Activated CD4-positive, alpha-beta T cell treated with anti-CD3 and anti-CD28 coated beads, Interleukin-2, amount 50 U/mL, for 24 hours (primary cell): ENCODE data around the gene TMEM40.
A peak's percentile ranks its signal among the peaks of the same experiment; 100 is the strongest.
"Not testable (repeated sequence)": the region's sequence is repeated elsewhere in the genome, so short reads cannot be mapped to it uniquely, and the experiment has no call there.

Experiments used
- DNase-seq, 2 donors: peaks; one replicate each; pipeline ENCODE4 v3.0.0-alpha.2; 2020; ENCODE audit warnings: low read depth in 1 of 2, low spot score in 1 of 2

TMEM40 gene, protein sequence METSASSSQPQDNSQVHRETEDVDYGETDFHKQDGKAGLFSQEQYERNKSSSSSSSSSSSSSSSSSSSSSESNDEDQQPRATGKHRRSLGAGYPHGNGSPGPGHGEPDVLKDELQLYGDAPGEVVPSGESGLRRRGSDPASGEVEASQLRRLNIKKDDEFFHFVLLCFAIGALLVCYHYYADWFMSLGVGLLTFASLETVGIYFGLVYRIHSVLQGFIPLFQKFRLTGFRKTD

DNA sequence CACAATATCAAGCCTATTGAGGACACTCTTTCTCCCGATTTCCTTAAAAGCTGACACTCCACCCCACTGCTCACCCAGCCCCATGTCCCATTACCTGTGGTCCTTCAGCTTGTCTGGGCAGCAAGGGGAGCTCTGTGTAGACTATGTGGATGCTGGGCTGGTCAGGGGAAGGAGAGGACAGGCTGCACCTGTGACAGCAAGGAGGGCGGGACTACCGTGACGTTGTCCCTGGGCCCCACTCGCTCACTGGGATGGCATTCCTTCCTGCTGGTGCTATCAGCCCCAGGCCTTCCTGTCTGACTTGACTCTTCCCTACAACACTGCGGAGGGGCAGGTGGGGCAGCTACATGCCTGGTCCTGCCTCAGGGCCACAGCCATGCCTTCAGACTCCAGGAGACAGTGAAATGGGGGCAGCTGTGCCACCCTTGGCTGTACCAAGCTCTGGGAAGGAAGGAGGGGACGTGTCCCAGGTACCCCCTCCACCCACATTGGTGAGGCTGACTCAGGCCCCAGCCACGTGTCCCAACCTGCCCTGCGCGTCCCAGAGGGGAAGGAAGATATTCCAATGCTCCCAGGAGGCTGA is at the start of gene TMEM40:
Gene TMEM40 (minus strand): TSS at position 163 of the 583 bp plus-strand sequence. CDS start 9,427 bp downstream, outside the sequence.
- no peak for DNase-seq

- no peak for DNase-seq
Measured at GRCh38 chr3:12808587-12808986, 49.5 kb upstream of the TMEM40 start.

GRCh38 chr3:12807601-12808359 is 48.7 kb upstream of the TMEM40 start:
- DNase-seq: no peak

DNA sequence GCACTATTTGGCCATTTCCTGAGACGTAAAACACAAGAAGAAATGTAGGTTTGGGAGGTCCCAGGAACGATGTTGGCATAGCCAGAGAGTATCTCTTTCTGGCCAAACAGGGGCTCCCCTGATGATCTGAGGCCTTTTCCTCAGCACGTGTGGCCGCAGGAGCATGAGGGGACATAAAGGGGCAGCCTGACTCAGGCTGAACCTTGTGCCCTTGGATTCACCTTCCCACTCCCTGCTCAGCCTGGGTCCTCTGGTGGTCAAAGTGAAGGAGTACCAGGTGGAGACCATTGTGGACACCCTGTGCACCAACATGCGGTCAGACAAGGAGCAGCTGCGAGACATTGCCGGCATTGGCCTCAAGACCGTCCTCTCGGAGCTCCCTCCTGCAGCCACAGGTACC is 48.0 kb upstream of the TMEM40 start:
- DNase-seq: no peak

DNA sequence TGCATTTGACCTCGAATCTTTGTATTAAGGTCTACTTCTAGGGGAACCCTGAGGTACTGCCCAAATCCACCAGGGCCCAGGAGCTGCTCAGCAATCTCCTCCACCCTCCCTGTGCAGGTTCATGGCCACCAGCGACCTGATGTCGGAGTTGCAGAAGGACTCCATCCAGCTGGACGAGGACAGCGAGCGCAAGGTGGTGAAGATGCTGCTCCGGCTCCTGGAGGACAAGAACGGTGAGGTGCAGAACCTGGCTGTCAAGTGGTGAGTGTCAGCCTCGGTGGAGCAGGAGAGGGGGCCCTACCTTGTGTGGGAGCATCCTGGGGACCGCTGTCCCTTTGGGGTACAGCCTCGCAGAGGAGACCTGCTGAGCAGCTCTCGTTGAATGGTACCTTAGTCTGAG is 44.3 kb upstream of the TMEM40 start:
- no peak for DNase-seq

DNA sequence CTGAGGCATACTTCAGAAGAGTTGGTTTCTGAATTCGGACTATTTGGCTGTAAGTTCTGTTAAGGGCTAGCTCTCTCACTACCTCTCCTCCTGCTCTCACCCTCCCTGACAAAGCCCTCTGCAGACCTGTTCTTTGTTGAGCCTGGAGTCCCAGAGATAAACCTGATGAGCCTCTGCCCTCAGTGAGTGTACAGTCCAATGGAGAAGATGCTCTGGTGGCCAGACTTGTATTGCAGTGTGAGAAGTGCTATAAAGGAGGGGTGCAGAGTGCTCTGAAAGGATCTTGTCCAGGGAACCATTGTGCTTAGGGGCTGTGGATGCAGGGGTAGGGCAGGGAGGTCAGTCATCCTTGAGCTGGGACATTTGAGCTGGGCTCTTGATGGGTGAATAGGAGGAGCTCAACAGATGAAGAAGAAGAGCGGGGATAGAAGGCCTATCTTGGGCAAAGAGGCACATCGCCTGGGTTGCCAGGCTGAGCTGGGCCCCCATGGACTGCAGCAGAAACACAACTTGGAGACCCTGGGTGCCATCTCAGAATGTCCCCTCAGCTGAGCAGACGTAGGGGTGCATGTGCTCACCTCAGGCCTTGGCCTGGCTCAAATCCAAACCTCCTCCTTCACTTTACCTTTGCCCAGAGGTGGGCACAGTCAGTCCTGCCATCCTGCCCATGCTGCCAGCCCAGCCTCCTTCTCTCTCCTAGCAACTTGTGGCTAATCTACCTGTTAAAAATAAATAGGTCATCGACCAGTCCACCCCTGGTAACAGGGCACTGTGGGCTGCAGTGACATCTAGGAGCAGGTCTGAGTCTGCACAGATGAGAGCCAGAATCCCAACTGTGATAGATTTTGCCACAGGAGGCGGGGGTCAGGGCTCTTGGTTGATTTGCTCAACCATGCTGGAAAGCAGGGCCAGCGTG is 40.7 kb upstream of the TMEM40 start:
- no peak for DNase-seq

GRCh38 chr3:12798559-12799179 is 39.6 kb upstream of the TMEM40 start:
- DNase-seq: no peak

GRCh38 chr3:12797892-12798558 is 39.0 kb upstream of the TMEM40 start:
- no peak for DNase-seq

- no peak for DNase-seq
Measured at GRCh38 chr3:12797124-12797891, 38.2 kb upstream of the TMEM40 start.

GRCh38 chr3:12796171-12797123 is 37.4 kb upstream of the TMEM40 start, which contains the start of gene CAND2:
TSS of gene CAND2 (plus strand) at chr3:12796680. CDS start at chr3:12796721, 41 bp downstream.
- peak; percentile 4 to 13 for DNase-seq

DNA sequence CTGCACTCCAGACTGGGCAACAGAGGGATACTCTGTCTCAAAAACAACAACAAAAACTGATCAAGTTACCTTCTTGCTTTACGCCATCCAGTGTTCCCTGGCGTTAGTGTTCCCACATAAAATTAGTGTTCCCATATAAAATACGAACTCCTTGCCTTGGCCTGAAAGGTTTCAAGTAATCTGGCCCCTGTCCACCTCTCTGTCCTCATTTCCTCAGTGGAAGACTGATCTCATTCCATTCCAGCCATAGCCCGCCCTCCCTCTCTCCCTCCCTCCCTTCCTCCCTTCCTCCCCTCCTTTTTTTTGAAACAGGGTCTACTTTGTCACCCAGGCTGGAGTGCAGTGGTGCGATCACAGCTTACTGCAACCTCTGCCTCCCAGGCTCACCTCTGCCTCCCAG is 34.6 kb upstream of the TMEM40 start:
- DNase-seq: no peak

- DNase-seq: no peak
Measured at GRCh38 chr3:12791430-12791829, 32.4 kb upstream of the TMEM40 start.

DNA sequence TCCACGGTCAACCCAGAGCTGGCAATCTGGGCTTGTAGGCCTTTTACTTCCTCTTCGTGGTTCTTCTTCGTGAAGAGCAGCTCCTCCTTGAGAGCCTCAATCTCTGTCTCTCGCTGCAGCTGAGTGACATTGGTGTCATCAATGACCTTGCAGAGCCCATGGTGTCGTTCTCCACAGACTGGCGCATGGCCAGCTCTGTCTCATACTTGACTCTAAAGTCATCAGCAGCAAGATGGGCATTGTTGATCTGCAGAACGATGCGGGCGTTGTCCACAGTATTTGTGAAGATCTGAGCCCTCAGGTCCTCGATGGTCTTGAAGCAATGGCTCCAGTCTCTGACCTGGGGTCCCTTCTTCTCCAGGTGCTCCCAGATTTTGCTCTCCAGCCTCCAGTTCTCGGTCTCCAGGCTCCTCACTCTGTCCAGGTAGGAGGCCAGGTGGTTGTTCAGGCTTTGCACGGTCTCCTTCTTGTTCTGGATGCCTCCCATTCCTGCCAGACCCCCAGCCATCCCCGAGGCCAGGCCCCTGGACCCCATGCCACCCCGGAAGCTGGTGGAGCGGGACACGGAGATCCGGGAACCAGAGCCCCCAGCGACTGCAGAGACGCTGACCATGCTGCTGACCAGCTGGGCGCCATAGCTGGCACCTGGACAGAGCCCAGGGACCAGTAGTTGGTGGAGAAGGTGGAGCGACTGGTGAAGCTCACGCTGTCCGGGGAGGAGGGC is 29.1 kb upstream of the TMEM40 start:
- not testable (repeated sequence) for DNase-seq

- peak in 1 of 2 donors; percentile 24 for DNase-seq
Measured at GRCh38 chr3:12787346-12787745, 28.3 kb upstream of the TMEM40 start.

DNA sequence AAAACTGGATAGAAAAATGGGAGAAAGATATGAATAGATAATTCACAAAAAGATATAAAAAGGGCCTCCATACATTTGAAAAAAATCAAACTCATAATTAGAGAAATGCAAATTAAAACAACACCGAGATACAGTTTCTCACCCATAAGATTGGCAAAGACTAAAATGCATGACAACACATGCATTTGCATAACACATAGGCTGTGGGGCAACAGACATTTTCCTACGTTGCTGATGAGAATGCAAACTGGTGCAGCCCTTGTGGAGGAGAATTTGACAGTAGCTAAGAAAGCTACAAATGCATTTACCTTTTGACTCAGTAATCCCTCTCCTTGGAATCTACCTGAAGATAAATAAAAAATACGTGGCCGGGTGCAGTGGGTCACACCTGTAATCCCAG is 26.0 kb upstream of the TMEM40 start:
- DNase-seq: no peak

- no peak for DNase-seq
Measured at GRCh38 chr3:12782172-12782815, 23.2 kb upstream of the TMEM40 start.

DNA sequence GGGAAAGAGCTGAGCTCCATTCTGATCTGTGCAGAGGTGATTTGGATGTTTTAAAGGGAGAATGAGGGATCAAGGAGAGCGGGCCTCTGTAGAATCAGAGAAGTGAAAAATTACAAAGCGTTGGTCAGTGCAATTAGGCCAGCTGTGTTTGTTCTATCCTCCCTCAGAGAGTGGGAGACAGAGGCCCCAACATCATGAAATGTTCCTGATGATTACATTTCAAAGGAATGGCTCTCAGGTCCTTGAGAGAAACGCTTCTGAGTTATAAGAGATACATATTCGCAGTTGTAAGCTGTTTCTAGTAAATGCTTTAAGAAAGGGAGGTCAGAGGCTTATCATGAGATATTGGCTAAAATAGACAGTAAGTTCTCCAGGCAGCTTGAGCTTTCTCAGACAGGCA is 21.7 kb upstream of the TMEM40 start:
- no peak for DNase-seq
